ENCODE measurements around the gene NABP2. TPM values are rescaled to one million over a fixed set of nuclear protein-coding genes. Genes with fewer than 3 reads are reported as not detected.

NABP2 gene
- polyA plus RNA-seq, 1 of the 3 experiments (the other 2 are of a cell fraction) = 49.3 TPM

DNA sequence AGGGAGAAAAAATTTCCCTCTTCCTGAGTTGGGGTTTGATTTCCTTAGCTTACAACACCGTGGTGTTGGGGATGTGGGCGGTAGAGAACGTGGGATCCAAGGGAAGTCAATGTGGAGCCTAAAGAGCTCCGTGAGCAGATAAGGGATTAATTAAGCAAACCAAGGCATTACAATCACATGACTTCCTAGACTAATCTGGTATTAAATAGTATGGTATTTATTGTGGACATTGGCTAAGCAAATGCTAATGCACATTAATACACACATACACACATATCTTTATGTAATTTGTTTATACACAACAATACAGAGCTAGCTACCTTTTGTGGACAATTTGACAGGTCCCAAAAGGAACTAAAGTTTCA lies 1.6 kb upstream of the NABP2 start:
- H3K4me3 ChIP-seq (ENCODE audit: low read depth in 2 of 2, low read length in 1 of 2) = peak overlapping the region; percentile 71 to 85
- POLR2A ChIA-PET = interaction anchor here (0.9 to 3.0 kb wide), 11 partner anchors 14 to 118 kb away, joined by 3 to 23 read pairs (median 6); partner anchors contain the start of genes ANKRD52, CNPY2, ESYT1 and PA2G4

DNA sequence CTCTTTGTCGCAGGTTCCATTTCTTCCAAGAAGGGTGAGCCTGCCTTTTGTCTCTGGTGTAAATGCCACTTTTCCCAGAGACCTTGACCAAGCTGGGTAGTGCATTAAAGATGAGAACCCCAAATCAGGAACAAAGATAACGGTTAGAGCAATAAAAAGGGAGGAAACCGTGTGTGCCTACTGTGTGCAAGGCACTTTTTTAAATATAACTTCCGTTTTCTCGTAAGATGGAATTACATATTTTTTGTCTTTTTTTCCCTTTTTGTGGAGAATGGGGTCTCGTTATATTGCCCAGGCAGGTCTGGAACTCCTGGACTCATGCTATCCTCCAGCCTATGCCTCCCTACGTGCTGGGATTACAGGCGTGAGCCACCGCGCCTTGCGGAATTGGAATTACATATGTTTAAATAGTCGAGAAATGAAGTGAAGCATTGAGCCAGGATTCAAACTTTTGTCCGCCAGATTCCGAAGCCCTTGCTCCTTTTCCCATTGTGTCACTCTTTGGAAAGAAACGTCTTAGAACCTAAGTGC lies 506 bp upstream of the NABP2 start:
- H3K9me3 ChIP-seq = no peaks in the 10 kb centered on the region
- peak overlapping the region in 1 of 2 experiments; percentile 97; a peak in 3 of 4 replicates for H3K4me3 ChIP-seq (ENCODE audit: low read depth in 2 of 2, low read length in 1 of 2)
- no peak for DNase-seq
- ChIA-PET POLR2A (interaction anchor here (0.6 kb wide), 1 partner anchor 23 kb away, joined by 3 read pairs; no protein-coding TSS in a partner anchor), CTCF (interaction anchor here (0.6 to 4.1 kb wide), 11 partner anchors 11 to 486 kb away, joined by 3 to 47 read pairs (median 5); partner anchors contain the start of genes SMARCC2 and ZC3H10)
- H2AFZ ChIP-seq (ENCODE audit: low read depth) = peak overlapping the region; percentile 90; the same call in 1 of the 2 replicates
- peak overlapping the region; percentile 46; the same call in 1 of the 2 replicates for H3K4me2 ChIP-seq
- H3K27me3 ChIP-seq (ENCODE audit: insufficient read depth) = no peaks in the 10 kb centered on the region
- H3K9ac ChIP-seq = no peak overlapping the region
- peaks cover 24% of the 10 kb centered on the region for H3F3A ChIP-seq (replicated peaks; ENCODE audit: insufficient read depth)
- TF ChIP-seq RFX5 (IDR thresholded peaks at IDR 0.05; ENCODE audit: low read length) = no peak
- no peak for TF ChIP-seq EP300 (IDR thresholded peaks at IDR 0.05; ENCODE audit: borderline replicate concordance in 1 of 2, low read depth in 1 of 2, low read length in 1 of 2)
- no peak for TF ChIP-seq NFIC (IDR thresholded peaks at IDR 0.05; ENCODE audit: borderline replicate concordance)
- H3K27ac ChIP-seq (ENCODE audit: low read depth in 2 of 2, low read length in 1 of 2) = peak overlapping the region; percentile 56 to 64
- H3K9me2 ChIP-seq = no peaks in the 10 kb centered on the region
- peaks cover 26% of the 10 kb centered on the region for H3K79me2 ChIP-seq (ENCODE audit: insufficient read depth)
- H3K4me1 ChIP-seq (ENCODE audit: control insufficient read depth in 1 of 2, insufficient read depth in 2 of 2, low read depth in 1 of 2, low read length in 1 of 2) = peaks cover 13 to 22% of the 10 kb centered on the region in 2 experiments; a peak in 2 of 4 replicates
- no peaks in the 10 kb centered on the region for H4K20me1 ChIP-seq (ENCODE audit: insufficient read depth)
- no peaks in the 10 kb centered on the region for H3K36me3 ChIP-seq (replicated peaks in 1 of 2; ENCODE audit: control insufficient read depth in 1 of 2, insufficient read depth in 2 of 2, low read length in 1 of 2)
- 42% methylated on average over 15 of the region's 15 CpGs for WGBS (ENCODE audit: low lambda C conversion rate)

More for the DNA sequence above, 1.6 kb upstream of the NABP2 start:
- peak overlapping the region; percentile 80 for H3K4me2 ChIP-seq
- WGBS (ENCODE audit: low lambda C conversion rate) = 57% methylated on average over 4 of the region's 4 CpGs
- CTCF ChIA-PET = interaction anchor here (0.6 to 4.1 kb wide), 23 partner anchors 10 to 886 kb away, joined by 3 to 47 read pairs (median 5); partner anchors contain the start of genes ANKRD52, COQ10A, ESYT1 and SMARCC2
- H3K9me2 ChIP-seq = no peaks in the 10 kb centered on the region
- no peak for DNase-seq
- H3K27ac ChIP-seq (ENCODE audit: low read depth in 2 of 2, low read length in 1 of 2) = peak overlapping the region; percentile 93 to 98
- no peaks in the 10 kb centered on the region for H3K27me3 ChIP-seq (ENCODE audit: insufficient read depth)
- peaks cover 13 to 22% of the 10 kb centered on the region in 2 experiments; a peak in 2 of 4 replicates for H3K4me1 ChIP-seq (ENCODE audit: control insufficient read depth in 1 of 2, insufficient read depth in 2 of 2, low read depth in 1 of 2, low read length in 1 of 2)
- TF ChIP-seq, protein P1, sequence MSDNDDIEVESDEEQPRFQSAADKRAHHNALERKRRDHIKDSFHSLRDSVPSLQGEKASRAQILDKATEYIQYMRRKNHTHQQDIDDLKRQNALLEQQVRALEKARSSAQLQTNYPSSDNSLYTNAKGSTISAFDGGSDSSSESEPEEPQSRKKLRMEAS (IDR thresholded peaks at IDR 0.05; ENCODE audit: low read depth) = no peak
- no peak for TF ChIP-seq FOXM1 (IDR thresholded peaks at IDR 0.05; ENCODE audit: low read depth)
- TF ChIP-seq, protein P2, sequence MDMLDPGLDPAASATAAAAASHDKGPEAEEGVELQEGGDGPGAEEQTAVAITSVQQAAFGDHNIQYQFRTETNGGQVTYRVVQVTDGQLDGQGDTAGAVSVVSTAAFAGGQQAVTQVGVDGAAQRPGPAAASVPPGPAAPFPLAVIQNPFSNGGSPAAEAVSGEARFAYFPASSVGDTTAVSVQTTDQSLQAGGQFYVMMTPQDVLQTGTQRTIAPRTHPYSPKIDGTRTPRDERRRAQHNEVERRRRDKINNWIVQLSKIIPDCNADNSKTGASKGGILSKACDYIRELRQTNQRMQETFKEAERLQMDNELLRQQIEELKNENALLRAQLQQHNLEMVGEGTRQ (IDR thresholded peaks at IDR 0.05; ENCODE audit: borderline replicate concordance, low read depth, low read length) = no peak
- TF ChIP-seq MXI1 (IDR thresholded peaks at IDR 0.05; ENCODE audit: low read depth, low read length) = no peak
- TF ChIP-seq, protein P3, sequence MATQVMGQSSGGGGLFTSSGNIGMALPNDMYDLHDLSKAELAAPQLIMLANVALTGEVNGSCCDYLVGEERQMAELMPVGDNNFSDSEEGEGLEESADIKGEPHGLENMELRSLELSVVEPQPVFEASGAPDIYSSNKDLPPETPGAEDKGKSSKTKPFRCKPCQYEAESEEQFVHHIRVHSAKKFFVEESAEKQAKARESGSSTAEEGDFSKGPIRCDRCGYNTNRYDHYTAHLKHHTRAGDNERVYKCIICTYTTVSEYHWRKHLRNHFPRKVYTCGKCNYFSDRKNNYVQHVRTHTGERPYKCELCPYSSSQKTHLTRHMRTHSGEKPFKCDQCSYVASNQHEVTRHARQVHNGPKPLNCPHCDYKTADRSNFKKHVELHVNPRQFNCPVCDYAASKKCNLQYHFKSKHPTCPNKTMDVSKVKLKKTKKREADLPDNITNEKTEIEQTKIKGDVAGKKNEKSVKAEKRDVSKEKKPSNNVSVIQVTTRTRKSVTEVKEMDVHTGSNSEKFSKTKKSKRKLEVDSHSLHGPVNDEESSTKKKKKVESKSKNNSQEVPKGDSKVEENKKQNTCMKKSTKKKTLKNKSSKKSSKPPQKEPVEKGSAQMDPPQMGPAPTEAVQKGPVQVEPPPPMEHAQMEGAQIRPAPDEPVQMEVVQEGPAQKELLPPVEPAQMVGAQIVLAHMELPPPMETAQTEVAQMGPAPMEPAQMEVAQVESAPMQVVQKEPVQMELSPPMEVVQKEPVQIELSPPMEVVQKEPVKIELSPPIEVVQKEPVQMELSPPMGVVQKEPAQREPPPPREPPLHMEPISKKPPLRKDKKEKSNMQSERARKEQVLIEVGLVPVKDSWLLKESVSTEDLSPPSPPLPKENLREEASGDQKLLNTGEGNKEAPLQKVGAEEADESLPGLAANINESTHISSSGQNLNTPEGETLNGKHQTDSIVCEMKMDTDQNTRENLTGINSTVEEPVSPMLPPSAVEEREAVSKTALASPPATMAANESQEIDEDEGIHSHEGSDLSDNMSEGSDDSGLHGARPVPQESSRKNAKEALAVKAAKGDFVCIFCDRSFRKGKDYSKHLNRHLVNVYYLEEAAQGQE (IDR thresholded peaks at IDR 0.05; ENCODE audit: low read depth, low read length) = no peak
- TF ChIP-seq RAD21 (IDR thresholded peaks at IDR 0.05; ENCODE audit: low read length) = no peak
- TF ChIP-seq GATA2 (CRISPR knock-in tag; IDR thresholded peaks at IDR 0.05) = no peak
- no peaks in the 10 kb centered on the region for H4K20me1 ChIP-seq (ENCODE audit: insufficient read depth)
- peak overlapping the region; percentile 61; the same call in 1 of the 2 replicates for H2AFZ ChIP-seq (ENCODE audit: low read depth)
- H3K36me3 ChIP-seq (replicated peaks in 1 of 2; ENCODE audit: control insufficient read depth in 1 of 2, insufficient read depth in 2 of 2, low read length in 1 of 2) = no peaks in the 10 kb centered on the region
- H3K9ac ChIP-seq = peak overlapping the region; percentile 96
- peaks cover 35% of the 10 kb centered on the region for H3K79me2 ChIP-seq (ENCODE audit: insufficient read depth)
- H3F3A ChIP-seq (replicated peaks; ENCODE audit: insufficient read depth) = peaks cover 24% of the 10 kb centered on the region
- H3K9me3 ChIP-seq = no peaks in the 10 kb centered on the region

Data from SK-N-SH (cell line).